Stimulated activated CD8-positive, alpha-beta memory T cell treated with anti-CD3 and anti-CD28 coated beads, Interleukin-15, amount 100 ng/mL, for 24 hours (primary cell): ENCODE results near the gene HOXD10.

Experiments
- DNase-seq: peaks from one replicate; pipeline ENCODE4 v3.0.0-alpha.2; 2020; ENCODE audit warnings: low read depth

Gene HOXD10

GRCh38 chr2:176151442-176152287 is 35.1 kb downstream of the HOXD10 start, which contains the start of gene HOXD4:
Gene HOXD4, plus strand, starts transcription at chr2:176151550. Its CDS starts 84 bp downstream, at chr2:176151634.
- no peak for DNase-seq

DNA sequence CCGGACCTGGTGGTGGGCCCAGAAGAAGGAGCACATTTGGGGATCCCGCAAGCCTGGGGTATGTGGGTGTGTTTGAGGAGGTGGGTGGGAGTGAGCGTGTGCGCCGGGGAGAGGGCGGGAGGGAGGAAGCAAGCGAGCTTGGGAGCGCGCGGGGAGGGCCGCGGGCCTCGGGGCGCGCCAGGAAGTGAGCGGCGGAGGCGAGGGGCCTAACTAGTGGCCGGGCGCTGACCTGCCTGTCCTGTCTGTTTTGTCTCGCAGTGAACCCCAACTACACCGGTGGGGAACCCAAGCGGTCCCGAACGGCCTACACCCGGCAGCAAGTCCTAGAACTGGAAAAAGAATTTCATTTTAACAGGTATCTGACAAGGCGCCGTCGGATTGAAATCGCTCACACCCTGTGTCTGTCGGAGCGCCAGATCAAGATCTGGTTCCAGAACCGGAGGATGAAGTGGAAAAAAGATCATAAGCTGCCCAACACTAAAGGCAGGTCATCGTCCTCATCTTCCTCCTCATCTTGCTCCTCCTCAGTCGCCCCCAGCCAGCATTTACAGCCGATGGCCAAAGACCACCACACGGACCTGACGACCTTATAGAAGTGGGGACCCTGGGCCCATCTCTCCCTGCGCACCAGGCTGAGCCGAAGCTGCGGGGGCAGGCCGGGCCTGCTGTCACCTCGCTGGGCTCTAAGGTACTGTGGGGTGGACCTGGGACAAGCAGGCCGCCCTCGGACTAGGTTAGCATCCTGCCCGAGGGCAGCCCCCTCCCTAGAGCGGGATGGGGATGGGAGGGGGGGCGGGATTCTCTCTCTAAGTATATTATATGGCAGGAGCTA is 36.0 kb downstream of the HOXD10 start:
- DNase-seq, result no peak

DNA sequence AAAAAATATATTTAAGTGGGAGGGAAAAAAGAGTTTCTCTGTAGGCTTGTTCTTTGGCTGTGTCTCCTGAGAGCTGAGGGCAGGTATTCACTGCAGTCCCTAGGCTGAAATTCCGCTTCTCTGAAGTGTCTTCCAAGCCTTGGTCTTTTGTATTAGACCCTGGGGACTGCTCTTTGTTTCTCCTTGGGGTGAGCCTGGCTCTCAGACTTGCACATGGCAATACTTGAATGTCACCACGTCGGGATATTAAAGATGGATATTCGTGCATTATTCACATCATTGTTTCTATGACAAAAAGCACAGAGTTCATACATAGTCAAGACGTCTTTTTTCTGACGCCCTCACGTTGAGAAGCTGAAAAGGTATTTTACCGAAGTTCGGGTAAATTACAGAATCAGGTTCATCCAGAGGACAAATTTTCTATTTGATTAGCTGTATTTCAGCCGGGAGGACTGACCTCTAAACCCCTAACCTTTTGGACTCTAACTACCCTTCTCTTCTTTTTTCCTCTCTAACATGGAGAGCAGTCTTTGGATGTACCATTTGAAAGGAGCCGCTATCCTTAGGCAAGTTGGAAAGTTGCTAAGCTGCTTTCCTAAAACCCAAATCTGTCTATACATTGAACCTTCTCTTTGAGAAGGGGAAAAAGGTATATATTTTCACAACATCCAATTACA is 38.1 kb downstream of the HOXD10 start:
- no peak for DNase-seq

GRCh38 chr2:176155356-176156044 is 38.9 kb downstream of the HOXD10 start:
- DNase-seq, result no peak

DNA sequence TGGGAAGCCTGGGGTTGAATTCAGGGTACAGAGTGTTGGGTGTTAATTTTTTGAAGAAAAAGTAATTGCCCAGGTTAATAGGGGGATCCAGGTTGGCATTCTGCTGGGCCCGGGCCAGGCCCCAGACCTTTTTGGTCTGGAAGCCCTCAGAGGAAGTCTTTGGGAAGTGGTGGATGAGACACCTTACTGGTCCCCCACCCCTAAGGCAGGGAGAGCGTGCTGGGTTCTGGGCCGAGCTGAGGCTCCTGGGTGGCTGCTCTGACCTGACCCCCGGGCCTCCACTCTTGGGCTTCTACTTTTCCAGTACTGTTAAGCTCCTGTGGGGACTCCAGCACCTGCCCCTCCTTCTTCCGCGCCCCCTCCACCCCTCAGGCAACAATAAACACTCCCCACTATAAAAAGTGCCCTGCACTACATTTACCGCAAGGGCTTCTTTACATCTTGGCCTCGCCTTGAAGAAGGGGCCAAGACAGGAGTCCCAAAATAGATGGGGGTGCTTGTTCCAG is 39.8 kb downstream of the HOXD10 start:
- DNase-seq, result no peak

DNA sequence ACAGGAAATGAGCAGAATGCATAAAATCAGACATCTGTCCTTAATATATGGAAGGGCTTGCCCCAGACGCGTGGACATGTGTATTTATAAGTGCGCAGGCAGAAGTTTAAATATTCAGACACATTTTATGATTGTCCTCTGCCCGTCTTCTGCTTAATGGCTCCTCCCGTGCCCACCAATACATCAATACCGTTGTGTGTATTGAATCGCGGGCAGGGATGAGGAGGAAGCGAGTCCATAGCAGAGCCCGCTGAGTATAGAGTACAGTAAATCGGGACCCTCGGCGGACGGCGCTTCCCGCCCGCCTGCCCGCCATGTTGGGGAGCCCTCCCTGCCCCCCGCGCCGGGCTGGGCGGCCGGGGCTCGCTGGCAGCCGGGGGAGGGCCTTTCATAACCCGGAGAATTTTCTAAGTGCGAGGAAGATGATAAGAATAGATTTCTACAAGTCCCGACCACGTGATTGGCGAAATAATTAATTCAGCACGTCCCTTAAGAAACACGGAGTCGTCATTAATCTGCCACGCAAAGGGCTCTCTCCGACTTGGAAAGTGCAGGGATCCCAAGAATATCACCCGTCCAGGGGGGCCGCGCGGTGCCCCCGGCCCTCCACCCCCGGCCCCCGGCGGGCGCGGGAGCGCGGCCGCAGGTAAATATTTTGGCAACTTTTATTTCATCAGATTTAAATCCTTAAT is 40.4 kb downstream of the HOXD10 start, which contains the start of gene HOXD3:
HOXD3 (plus strand) TSS at position 501 of the 692 bp plus-strand sequence. CDS start 11,808 bp downstream, outside the sequence.
- no peak for DNase-seq

DNA sequence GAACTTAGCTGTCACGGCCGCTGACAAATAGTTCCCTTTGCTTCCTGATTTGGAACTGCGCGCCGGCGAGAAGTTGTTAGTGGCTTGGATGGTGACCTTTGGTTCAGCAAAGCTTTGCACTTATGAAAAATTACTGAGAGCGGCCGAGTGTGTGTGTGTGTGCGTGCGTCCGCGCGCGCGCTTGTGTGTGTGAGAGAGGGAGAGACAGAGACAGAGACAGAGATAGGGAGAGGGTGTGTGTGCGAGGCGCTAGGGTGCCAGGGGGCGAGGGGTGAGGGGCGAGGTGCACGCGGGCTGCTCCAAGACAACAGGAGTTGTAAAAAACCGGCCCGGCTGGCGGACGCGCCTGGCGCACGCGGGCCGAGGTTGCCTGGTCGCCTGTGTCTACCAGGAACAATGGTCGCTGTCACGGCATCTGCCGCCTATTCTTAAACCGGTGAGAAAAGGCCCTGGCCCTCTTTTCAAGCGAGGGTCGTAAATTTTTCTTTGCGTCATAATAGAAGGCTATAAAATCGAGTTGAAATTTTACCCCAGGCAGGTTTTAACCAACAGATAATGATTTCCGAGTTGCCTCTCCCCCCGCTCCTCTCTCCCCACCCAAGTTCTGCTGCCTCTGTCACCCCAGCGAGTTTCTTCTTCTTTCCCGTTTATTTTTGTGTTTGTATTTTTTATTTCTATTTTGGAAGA is 41.1 kb downstream of the HOXD10 start:
- DNase-seq, result no peak

DNA sequence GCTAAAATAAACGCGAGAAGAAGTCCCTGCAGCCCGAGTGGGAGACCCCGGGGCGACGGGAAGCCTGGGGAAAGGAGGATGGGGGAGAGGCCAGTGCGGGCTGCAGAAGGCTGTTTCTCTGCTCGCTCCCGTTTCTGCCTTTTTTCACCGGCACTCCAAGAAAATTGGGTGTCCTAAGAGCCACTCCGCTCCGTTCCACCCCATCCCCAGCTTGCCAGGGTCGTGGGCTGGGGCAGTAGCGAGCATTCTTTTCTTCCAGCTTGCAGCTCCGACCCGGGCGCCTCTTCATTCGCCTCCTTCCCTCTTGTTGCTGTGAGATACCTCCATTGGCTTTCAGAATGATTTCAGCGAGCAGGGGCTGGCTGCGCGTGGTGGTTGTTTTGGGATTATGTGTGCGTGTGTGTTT is 41.6 kb downstream of the HOXD10 start:
- DNase-seq, result no peak

DNA sequence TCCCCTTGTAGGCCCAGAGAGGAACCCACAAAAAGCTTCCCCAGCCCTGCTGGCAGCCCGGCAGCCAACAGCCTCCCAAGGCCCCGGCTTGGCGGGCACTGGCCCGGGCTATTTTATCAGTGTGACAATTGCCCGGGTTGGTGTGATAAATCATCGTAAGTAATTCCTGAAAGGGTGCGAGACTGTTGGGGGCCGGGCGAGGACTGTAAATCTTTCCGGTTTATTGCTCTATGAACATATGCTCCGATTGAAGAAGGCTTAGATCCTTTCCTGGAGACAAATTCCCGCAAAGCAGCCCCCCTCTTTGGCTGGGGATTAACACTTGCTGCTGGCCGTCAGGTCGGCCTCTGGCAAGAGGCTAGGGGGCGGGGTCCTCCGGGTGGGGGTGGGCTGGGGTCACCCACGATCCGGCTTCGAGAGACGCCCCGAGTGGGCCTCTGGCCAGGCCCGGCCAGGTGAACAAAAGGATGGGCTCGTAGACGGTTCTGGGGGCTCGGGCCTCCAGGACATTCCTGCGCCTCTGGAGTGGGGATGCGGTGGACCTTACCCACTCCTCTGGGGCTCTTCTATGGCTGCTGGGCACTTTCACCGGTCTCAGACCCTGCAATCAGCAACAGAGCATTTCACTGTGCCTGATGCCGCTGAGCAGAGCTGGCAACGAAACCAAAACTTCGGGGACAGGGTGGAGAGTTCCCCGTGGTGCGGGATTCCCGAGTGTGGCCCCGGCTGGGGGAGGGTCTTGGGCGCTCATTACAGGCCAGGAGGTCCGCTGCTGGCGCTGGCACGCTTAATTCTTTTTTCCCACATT is 42.5 kb downstream of the HOXD10 start:
- DNase-seq, result no peak

DNA sequence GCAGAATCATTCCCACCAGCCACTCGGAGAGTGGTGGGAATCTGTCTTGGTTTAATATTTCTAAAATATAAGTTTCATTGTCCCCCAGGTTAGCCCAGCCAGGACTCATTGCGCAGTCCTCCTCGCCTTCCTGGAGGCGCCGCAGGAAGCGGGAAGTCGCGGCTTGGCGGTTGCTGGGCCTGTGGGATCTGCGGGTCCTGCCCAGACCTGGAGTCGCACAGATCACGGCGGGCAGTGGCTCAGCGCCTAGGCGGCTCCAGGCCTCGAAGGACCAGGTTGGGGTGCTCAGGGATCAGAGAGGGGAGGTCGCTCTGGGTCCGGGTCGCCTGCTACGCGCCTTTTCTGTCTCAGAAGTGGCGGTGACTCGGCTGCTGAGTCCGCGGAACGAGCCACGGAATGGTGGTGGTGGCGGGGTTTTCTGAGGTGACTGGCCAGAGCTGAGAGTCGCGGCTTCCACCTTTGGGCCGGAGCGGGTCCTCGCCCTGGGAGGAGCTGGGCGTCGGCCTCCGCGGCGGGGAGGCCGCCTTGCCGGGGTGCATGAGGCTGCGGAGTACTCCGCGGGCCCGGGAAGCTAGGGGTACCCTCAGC is 43.2 kb downstream of the HOXD10 start:
- DNase-seq, result no peak

- no peak for DNase-seq
These were observed 43.8 kb downstream of the HOXD10 start for GRCh38 chr2:176160251-176160985.

DNA sequence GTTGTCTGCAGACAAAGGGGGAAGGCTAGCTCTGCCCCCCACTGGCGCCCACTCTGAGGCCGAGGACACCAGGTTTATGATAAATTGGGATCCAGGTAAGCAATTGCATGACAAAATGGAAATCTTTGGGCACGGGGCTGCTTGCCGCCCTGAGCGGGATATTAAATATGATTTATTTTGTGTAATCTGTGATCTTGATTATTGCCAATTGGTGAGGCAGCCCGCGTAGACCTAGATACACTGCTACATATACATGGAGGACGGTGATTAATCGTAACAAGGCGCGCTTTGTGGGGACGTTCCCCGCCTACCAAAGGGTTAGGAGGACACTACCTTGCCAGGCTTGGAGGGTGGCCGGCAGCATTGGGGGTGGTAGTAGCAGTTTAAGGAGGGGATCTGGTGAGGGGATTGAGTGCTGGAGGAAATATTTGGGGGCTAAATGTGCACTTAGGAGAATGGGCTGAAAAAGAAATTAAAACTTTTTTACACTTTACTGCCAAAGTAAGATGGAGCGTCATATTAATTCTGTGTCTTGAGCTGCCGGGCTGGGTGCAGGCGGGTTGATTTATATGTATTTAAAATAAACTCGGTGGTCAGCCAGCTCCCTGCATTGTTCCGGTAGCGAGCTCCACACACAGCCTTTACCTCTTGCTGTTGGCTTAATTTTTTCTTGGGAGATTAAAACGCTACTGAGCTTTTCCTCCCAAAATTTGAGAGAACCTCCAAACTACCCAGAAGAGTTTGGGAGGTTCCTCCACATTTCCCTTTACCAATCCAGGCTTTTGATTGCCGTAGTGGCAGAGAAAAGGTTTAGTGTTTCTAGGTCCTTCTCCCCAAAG is 44.6 kb downstream of the HOXD10 start:
- DNase-seq, result no peak

- no peak for DNase-seq
These were observed 45.4 kb downstream of the HOXD10 start for GRCh38 chr2:176161825-176162626.

- DNase-seq, result no peak
These were observed 46.5 kb downstream of the HOXD10 start for GRCh38 chr2:176162911-176163671.

DNA sequence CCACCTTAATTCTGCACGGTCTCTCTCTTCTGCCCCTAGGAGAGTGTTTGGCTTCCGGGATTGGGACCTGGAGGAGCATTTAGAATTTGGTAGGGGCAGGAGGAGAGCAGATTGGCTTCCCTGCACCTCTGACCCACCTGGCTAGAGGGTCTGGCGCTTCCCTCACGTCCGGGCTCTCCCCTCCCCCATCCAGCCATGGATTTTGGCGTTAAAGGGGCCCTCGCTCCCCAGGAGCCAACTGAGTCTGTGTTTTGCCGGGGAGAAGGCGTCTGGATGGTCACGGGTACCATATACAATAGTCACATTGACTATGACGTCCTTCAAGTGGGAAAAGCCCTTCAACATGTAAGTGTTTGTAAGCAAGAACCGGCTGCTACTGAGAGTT is 47.1 kb downstream of the HOXD10 start:
- no peak for DNase-seq

- no peak for DNase-seq
These were observed 47.6 kb downstream of the HOXD10 start for GRCh38 chr2:176164201-176164600.
